ENCODE measurements around the gene IL34. TPM values are rescaled to one million over a fixed set of nuclear protein-coding genes. Genes with fewer than 3 reads are reported as not detected.

IL34 gene
- total and polyA plus RNA-seq, 5 donors, result 0.74 to 2.1 (median 1.9) TPM

GRCh38 chr16:70691223-70692129 is 45.1 kb downstream of the IL34 start:
- intact Hi-C loops (cut with DNase I), result no loop called here
- peak; percentile 92 to 93 (median 92) for DNase-seq
- WGBS, result 55% methylated on average over 26 of the region's 26 CpGs

GRCh38 chr16:70692130-70692872 is 45.9 kb downstream of the IL34 start:
- intact Hi-C loops (cut with DNase I), result no loop called here
- Histone ChIP-seq H3K9me3 (ENCODE audit: control insufficient read depth, low read length) (no peaks in the 10 kb centered on the region), H3K27ac (ENCODE audit: low read length) (peak overlapping the region; percentile 59), H3K4me1 (ENCODE audit: control insufficient read depth, insufficient read depth, low read length) (peaks cover 59% of the 10 kb centered on the region), H3K27me3 (ENCODE audit: control insufficient read depth, insufficient read depth) (no peaks in the 10 kb centered on the region), H3K4me3 (ENCODE audit: low read length) (no peak overlapping the region)
- no peak for ATAC-seq
- WGBS, result 49% methylated on average over 14 of the region's 14 CpGs
- DNase-seq, result peak; percentile 25 to 71 (median 50)

More at GRCh38 chr16:70691223-70692129, 45.1 kb downstream of the IL34 start:
- no peaks in the 10 kb centered on the region for H3K27me3 ChIP-seq (ENCODE audit: control insufficient read depth, insufficient read depth)
- H3K4me3 ChIP-seq (ENCODE audit: low read length), result no peak overlapping the region
- peaks cover 56% of the 10 kb centered on the region for H3K4me1 ChIP-seq (ENCODE audit: control insufficient read depth, insufficient read depth, low read length)
- peak; percentile 44 to 61 for ATAC-seq
- H3K9me3 ChIP-seq (ENCODE audit: control insufficient read depth, low read length), result no peaks in the 10 kb centered on the region
- peak overlapping the region; percentile 59 for H3K27ac ChIP-seq (ENCODE audit: low read length)

- Histone ChIP-seq H3K4me1 (ENCODE audit: control insufficient read depth, insufficient read depth, low read length) (peaks cover 59% of the 10 kb centered on the region), H3K4me3 (ENCODE audit: low read length) (no peak overlapping the region), H3K27ac (ENCODE audit: low read length) (peak overlapping the region; percentile 71), H3K9me3 (ENCODE audit: control insufficient read depth, low read length) (no peaks in the 10 kb centered on the region), H3K27me3 (ENCODE audit: control insufficient read depth, insufficient read depth) (no peaks in the 10 kb centered on the region)
- ATAC-seq, result peak; percentile 33 to 39
- 62% methylated on average over 29 of the region's 29 CpGs for WGBS
- intact Hi-C loops (cut with DNase I), result no loop called here
- peak; percentile 55 to 80 (median 76) for DNase-seq
Measured at GRCh38 chr16:70692873-70693671, 46.7 kb downstream of the IL34 start.

- ATAC-seq (no peak), DNase-seq (peak in 2 of 3 donors; percentile 47)
- intact Hi-C loops (cut with DNase I), result no loop called here
- WGBS, result 78% methylated on average over 17 of the region's 17 CpGs
- Histone ChIP-seq H3K4me3 (ENCODE audit: low read length) (no peak overlapping the region), H3K27me3 (ENCODE audit: control insufficient read depth, insufficient read depth) (no peaks in the 10 kb centered on the region), H3K9me3 (ENCODE audit: control insufficient read depth, low read length) (no peaks in the 10 kb centered on the region), H3K27ac (ENCODE audit: low read length) (peak overlapping the region; percentile 71), H3K4me1 (ENCODE audit: control insufficient read depth, insufficient read depth, low read length) (peaks cover 47% of the 10 kb centered on the region)
Measured at GRCh38 chr16:70694088-70694867, 47.9 kb downstream of the IL34 start.

- Histone ChIP-seq H3K4me1 (ENCODE audit: control insufficient read depth, insufficient read depth, low read length) (peaks cover 45% of the 10 kb centered on the region), H3K4me3 (ENCODE audit: low read length) (no peak overlapping the region), H3K9me3 (ENCODE audit: control insufficient read depth, low read length) (no peaks in the 10 kb centered on the region), H3K27me3 (ENCODE audit: control insufficient read depth, insufficient read depth) (no peaks in the 10 kb centered on the region), H3K27ac (ENCODE audit: low read length) (peak overlapping the region; percentile 71)
- intact Hi-C loops (cut with DNase I), result no loop called here
- ATAC-seq (no peak), DNase-seq (peak in 2 of 3 donors; percentile 64 to 71)
- WGBS, result 57% methylated on average over 4 of the region's 4 CpGs
Measured at GRCh38 chr16:70694868-70695218, 48.5 kb downstream of the IL34 start.

GRCh38 chr16:70695331-70696070 is 49.1 kb downstream of the IL34 start:
- intact Hi-C loops (cut with DNase I), result no loop called here
- no peaks in the 10 kb centered on the region for H3K9me3 ChIP-seq (ENCODE audit: control insufficient read depth, low read length)
- ATAC-seq (peak; percentile 14 to 19), DNase-seq (peak in 2 of 3 donors; percentile 78 to 84)
- peaks cover 43% of the 10 kb centered on the region for H3K4me1 ChIP-seq (ENCODE audit: control insufficient read depth, insufficient read depth, low read length)
- no peak overlapping the region for H3K4me3 ChIP-seq (ENCODE audit: low read length)
- H3K27me3 ChIP-seq (ENCODE audit: control insufficient read depth, insufficient read depth), result no peaks in the 10 kb centered on the region
- WGBS, result 52% methylated on average over 14 of the region's 14 CpGs
- H3K27ac ChIP-seq (ENCODE audit: low read length), result peak overlapping the region; percentile 67

- H3K4me3 ChIP-seq (ENCODE audit: low read length), result no peak overlapping the region
Measured at GRCh38 chr16:70696355-70696754, 50.0 kb downstream of the IL34 start.

GRCh38 chr16:70696952-70697593 is 50.7 kb downstream of the IL34 start:
- H3K27me3 ChIP-seq (ENCODE audit: control insufficient read depth, insufficient read depth), result no peaks in the 10 kb centered on the region
- no peaks in the 10 kb centered on the region for H3K9me3 ChIP-seq (ENCODE audit: control insufficient read depth, low read length)
- H3K4me3 ChIP-seq (ENCODE audit: low read length), result no peak overlapping the region
- intact Hi-C loops (cut with DNase I), result no loop called here
- H3K27ac ChIP-seq (ENCODE audit: low read length), result peak overlapping the region; percentile 13
- peaks cover 28% of the 10 kb centered on the region for H3K4me1 ChIP-seq (ENCODE audit: control insufficient read depth, insufficient read depth, low read length)
- 51% methylated on average over 19 of the region's 19 CpGs for WGBS
- ATAC-seq, result no peak
- DNase-seq, result no peak

More at GRCh38 chr16:70696355-70696754, 50.0 kb downstream of the IL34 start:
- Histone ChIP-seq H3K27ac (ENCODE audit: low read length) (no peak overlapping the region), H3K4me1 (ENCODE audit: control insufficient read depth, insufficient read depth, low read length) (peaks cover 34% of the 10 kb centered on the region), H3K9me3 (ENCODE audit: control insufficient read depth, low read length) (no peaks in the 10 kb centered on the region), H3K27me3 (ENCODE audit: control insufficient read depth, insufficient read depth) (no peaks in the 10 kb centered on the region)
- no peak for ATAC-seq
- 96% methylated on average over 8 of the region's 8 CpGs for WGBS
- intact Hi-C loops (cut with DNase I), result no loop called here
- no peak for DNase-seq

GRCh38 chr16:70697594-70698170 is 51.3 kb downstream of the IL34 start:
- no peak for ATAC-seq
- DNase-seq, result peak in 1 of 3 donors; percentile 63
- Histone ChIP-seq H3K9me3 (ENCODE audit: control insufficient read depth, low read length) (no peaks in the 10 kb centered on the region), H3K27me3 (ENCODE audit: control insufficient read depth, insufficient read depth) (no peaks in the 10 kb centered on the region), H3K4me3 (ENCODE audit: low read length) (no peak overlapping the region), H3K27ac (ENCODE audit: low read length) (peak overlapping the region; percentile 13), H3K4me1 (ENCODE audit: control insufficient read depth, insufficient read depth, low read length) (peaks cover 26% of the 10 kb centered on the region)
- WGBS, result 46% methylated on average over 14 of the region's 14 CpGs
- intact Hi-C loops (cut with DNase I), result no loop called here

Measured in right cardiac atrium (tissue), 5 donors.